ENCODE results near the gene VCAM1.

VCAM1 gene

GRCh38 chr1:100724281-100724680 is 4.7 kb downstream of the VCAM1 start:
- DNase-seq: no peak

- no peak for DNase-seq
Observed at GRCh38 chr1:100730130-100730529, 10.6 kb downstream of the VCAM1 start.

- no peak for DNase-seq
Observed at GRCh38 chr1:100731309-100731708, 11.8 kb downstream of the VCAM1 start.

- DNase-seq: no peak
Observed at GRCh38 chr1:100731758-100732157, 12.2 kb downstream of the VCAM1 start.

- no peak for DNase-seq
Observed at GRCh38 chr1:100734676-100735075, 15.1 kb downstream of the VCAM1 start.

GRCh38 chr1:100735244-100735643 is 15.7 kb downstream of the VCAM1 start:
- DNase-seq: no peak

- DNase-seq: no peak
Observed at GRCh38 chr1:100736324-100736723, 16.8 kb downstream of the VCAM1 start.

GRCh38 chr1:100736746-100737145 is 17.2 kb downstream of the VCAM1 start:
- DNase-seq: no peak

GRCh38 chr1:100746542-100746932 is 27.0 kb downstream of the VCAM1 start:
- DNase-seq: no peak

- DNase-seq: no peak
Observed at GRCh38 chr1:100747771-100748170, 28.2 kb downstream of the VCAM1 start.

GRCh38 chr1:100750005-100750885 is 30.7 kb downstream of the VCAM1 start:
- DNase-seq: no peak

GRCh38 chr1:100752791-100753190 is 33.2 kb downstream of the VCAM1 start:
- no peak for DNase-seq

- no peak for DNase-seq
Observed at GRCh38 chr1:100757946-100758345, 38.4 kb downstream of the VCAM1 start.

- DNase-seq: no peak
Observed at GRCh38 chr1:100759188-100759587, 39.6 kb downstream of the VCAM1 start.

GRCh38 chr1:100760511-100760910 is 41.0 kb downstream of the VCAM1 start:
- DNase-seq: no peak

GRCh38 chr1:100762461-100762860 is 42.9 kb downstream of the VCAM1 start:
- DNase-seq: no peak

- no peak for DNase-seq
Observed at GRCh38 chr1:100767176-100767890, 47.8 kb downstream of the VCAM1 start.

GRCh38 chr1:100769323-100769722 is 49.8 kb downstream of the VCAM1 start:
- no peak for DNase-seq

GRCh38 chr1:100769906-100770646 is 50.5 kb downstream of the VCAM1 start:
- no peak for DNase-seq

- DNase-seq: no peak
Observed at GRCh38 chr1:100773444-100773843, 53.9 kb downstream of the VCAM1 start.

GRCh38 chr1:100774370-100774769 is 54.8 kb downstream of the VCAM1 start:
- no peak for DNase-seq

GRCh38 chr1:100775483-100775882 is 55.9 kb downstream of the VCAM1 start:
- DNase-seq: no peak

- DNase-seq: no peak
Observed at GRCh38 chr1:100778748-100779147, 59.2 kb downstream of the VCAM1 start.

GRCh38 chr1:100780814-100781213 is 61.3 kb downstream of the VCAM1 start:
- no peak for DNase-seq

All from CD4-positive, alpha-beta T cell treated with Interleukin-1 beta for 1 hour (primary cell).